GM12878 (cell line): ENCODE data around the gene ECI1. TPM values are rescaled to one million over a fixed set of nuclear protein-coding genes. Genes with fewer than 3 reads are reported as not detected.

Experiments used
- ATAC-seq: fragments of 200-7000 bp; cut with Tn5 transposase; 3 replicates; pipeline ENCODE4 v1.9.1; 2020; ENCODE audit warnings: mild to moderate bottlenecking, moderate library complexity
- Bru-seq: library from RNA; stranded (reverse); fragments of 400-500 nt; gene quantifications from one replicate; lab custom pipeline; 2021; lab: Mats Ljungman, UMichigan
- BruChase-seq, 2 experiments: library from RNA; stranded (reverse); fragments of 400-500 nt; gene quantifications; one replicate each; lab custom pipeline; 2021; lab: Mats Ljungman, UMichigan
- BruUV-seq: library from RNA; stranded (reverse); fragments of 400-500 nt; replicated peaks from 2 replicates; lab custom pipeline; 2021; lab: Mats Ljungman, UMichigan
- CTCF ChIA-PET: fragments of 300-600 bp; sonication (Branson Sonifier 250); formaldehyde crosslinking; extraction: SDS; loops from one replicate; lab custom pipeline; 2021; ENCODE audit warnings: inconsistent platforms; lab: Yijun Ruan, JAX
- POLR2A ChIA-PET: fragments of 350-600 bp; formaldehyde crosslinking; extraction: SDS; loops from one replicate; lab custom pipeline; 2021; ENCODE audit warnings: inconsistent platforms; lab: Charles Lee
- RAD21 ChIA-PET: fragments of 300-600 bp; sonication (Branson Sonifier 250); formaldehyde crosslinking; loops from one replicate; lab custom pipeline; 2023; ENCODE audit warnings: antibody characterized with exemption; ENCODE audit not compliant: unreplicated experiment; lab: Charles Lee
- SMC1A ChIA-PET: fragments of 300-600 bp; sonication (Branson Sonifier 250); formaldehyde crosslinking; loops from one replicate; lab custom pipeline; 2023; ENCODE audit not compliant: unreplicated experiment, uncharacterized antibody; lab: Charles Lee
- DNase-seq: peaks from one replicate; pipeline ENCODE4 v3.0.0-alpha.2; 2011; ENCODE audit warnings: low read depth, low spot score
- FAIRE-seq: peaks from 3 replicates; lab custom pipeline; 2011; peaks lifted over from hg19 to GRCh38; lab: Jason Lieb, UNC
- H2AFZ ChIP-seq: 2 replicates; pipeline ENCODE4 v1.6.0; 2011; ENCODE audit warnings: low read depth, low read length, control low read depth; ENCODE audit not compliant: control insufficient read depth
- H3K27ac ChIP-seq: 2 replicates; pipeline ENCODE4 v1.5.1; 2011; ENCODE audit warnings: control low read depth; ENCODE audit not compliant: control insufficient read depth, insufficient read depth
- H3K27me3 ChIP-seq, 2 experiments: replicated peaks in 1 of 2; 2 replicates each; pipeline versions ENCODE4 v1.6.0 to v1.6.1; 2011; ENCODE audit warnings: low read length in 1 of 2; ENCODE audit not compliant: control insufficient read depth in 2 of 2, insufficient read depth in 2 of 2
- H3K36me3 ChIP-seq, 2 experiments: 2 replicates each; pipeline ENCODE4 v1.5.1; 2011; ENCODE audit warnings: low read length in 1 of 2; ENCODE audit not compliant: control insufficient read depth in 2 of 2, insufficient read depth in 2 of 2
- H3K4me1 ChIP-seq: 2 replicates; pipeline ENCODE4 v1.6.1; 2011; ENCODE audit warnings: mild to moderate bottlenecking, low read length, moderate library complexity, mixed read lengths; ENCODE audit not compliant: control insufficient read depth, insufficient read depth
- H3K4me2 ChIP-seq: 2 replicates; pipeline ENCODE4 v1.6.0; 2011; ENCODE audit warnings: control low read depth; ENCODE audit not compliant: control insufficient read depth, insufficient read depth
- H3K4me3 ChIP-seq: fragments of 200-600 bp; sonication (generic); 2 replicates; pipeline ENCODE4 v1.5.1; 2016
- H3K79me2 ChIP-seq: 2 replicates; pipeline ENCODE4 v1.6.0; 2011; ENCODE audit warnings: low read length; ENCODE audit not compliant: control insufficient read depth, insufficient read depth
- H3K9ac ChIP-seq: 2 replicates; pipeline ENCODE4 v1.8.0; 2011; ENCODE audit warnings: low read length, control low read depth, mixed read lengths; ENCODE audit not compliant: control insufficient read depth, insufficient read depth
- H3K9me3 ChIP-seq: replicated peaks from 3 replicates; pipeline ENCODE4 v1.5.1; 2011; ENCODE audit warnings: mild to moderate bottlenecking, low read length; ENCODE audit not compliant: control insufficient read depth, insufficient read depth
- H4K20me1 ChIP-seq: 2 replicates; pipeline ENCODE4 v1.6.0; 2011; ENCODE audit not compliant: control insufficient read depth, insufficient read depth
- CBFB ChIP-seq: IDR thresholded peaks from 2 replicates; pipeline ENCODE4 v1.6.1; 2016; ENCODE audit warnings: antibody characterized with exemption, low read depth
- CHD4 ChIP-seq: fragments of 200-600 bp; sonication (generic); IDR thresholded peaks from 2 replicates; pipeline ENCODE4 v1.6.1; 2016; ENCODE audit warnings: mild to moderate bottlenecking
- CREB1 ChIP-seq: IDR thresholded peaks from 2 replicates; pipeline ENCODE4 v1.6.1; 2012; ENCODE audit warnings: low read depth, mild to moderate bottlenecking, inconsistent platforms
- KAT2A ChIP-seq: conservative IDR thresholded peaks from 2 replicates; pipeline ENCODE4 v1.6.1; 2011; ENCODE audit warnings: low read depth, low read length; ENCODE audit not compliant: control insufficient read depth
- MTA3 ChIP-seq: IDR thresholded peaks from 2 replicates; pipeline ENCODE4 v1.6.1; 2012; ENCODE audit warnings: low read length, inconsistent platforms, borderline replicate concordance
- RELB ChIP-seq: fragments of 450-650 bp; IDR thresholded peaks from 2 replicates; pipeline ENCODE4 v1.6.1; 2017; ENCODE audit warnings: low read depth, mild to moderate bottlenecking, moderate library complexity
- ZNF217 ChIP-seq: fragments of 450-650 bp; IDR thresholded peaks from 2 replicates; pipeline ENCODE4 v1.6.1; 2017; ENCODE audit warnings: antibody characterized with exemption, mild to moderate bottlenecking
- WGBS: methylation state at CpG from one replicate; pipeline ENCODE4 v1.1.6; 2016; ENCODE audit warnings: low lambda C conversion rate; ENCODE audit not compliant: insufficient replicate concordance, insufficient coverage; ENCODE audit errors: missing lambda C conversion rate; 5-methylcytosine and 5-hydroxymethylcytosine counted together
- in situ Hi-C: fragments of 300-500 bp; cut with MboI; formaldehyde crosslinking; loops from 9 replicates; pipeline ENCODE4 v1.14.3; 2018; ENCODE audit warnings: mixed read lengths
- intact Hi-C: fragments of 100-400 bp; cut with micrococcal nuclease; formaldehyde crosslinking; loops from one replicate; pipeline ENCODE4 v1.14.2; 2022; ENCODE audit not compliant: unreplicated experiment
- long read RNA-seq, 2 experiments: library from polyadenylated mRNA; unstranded; transcript quantifications; one replicate each; pipeline ENCODE4 v2.0.0, GENCODE V29; 2019 to 2020
- polyA minus RNA-seq, 3 experiments: library from RNA; depleted of rRNA, polyadenylated mRNA; stranded (reverse); fragments of >200 nt; gene quantifications; 2 replicates each; pipeline ENCODE4 v1.2.3, GENCODE V29; 2011
- polyA plus RNA-seq, 11 experiments: library from polyadenylated mRNA; depleted of rRNA in 4 of 11; unstranded in 6 of 11; stranded (reverse) in 5 of 11; fragments of >200 nt; fragmentation: Nextera tagmentation in 4 of 11; fragmentation: Illumina TruSeq in 1 of 11; extraction: Ambion mirVana in 4 of 11; extraction: Trizol in 1 of 11; gene quantifications; 1 replicate in 1 of 11; 2 replicates in 10 of 11; pipeline versions ENCODE4 v1.2.1 to v1.2.3, GENCODE V29; 2011 to 2016; ENCODE audit warnings: inconsistent platforms in 2 of 11, missing spikeins in 2 of 11, low read depth in 1 of 11
- total RNA-seq, 4 experiments: library from RNA; depleted of rRNA in 3 of 4; stranded (reverse); fragments of >200 nt in 3 of 4; fragmentation: Illumina TruSeq in 1 of 4; extraction: Trizol in 1 of 4; gene quantifications; 2 replicates each; pipeline versions ENCODE4 v1.2.1 to v1.2.3, GENCODE V29; 2013 to 2021
- TF ChIP-seq, protein P1 (sequence below): fragments of 450-650 bp; IDR thresholded peaks from 2 replicates; pipeline ENCODE4 v1.6.1; 2016; ENCODE audit warnings: mild to moderate bottlenecking
- TF ChIP-seq, protein P2 (sequence below): IDR thresholded peaks from 2 replicates; pipeline ENCODE4 v1.6.1; 2012; ENCODE audit warnings: low read depth, low read length, improper control_type of control experiment
- TF ChIP-seq, protein P3 (sequence below): IDR thresholded peaks from 2 replicates; pipeline ENCODE4 v1.6.1; 2011; ENCODE audit warnings: mild to moderate bottlenecking, low read depth, low read length, moderate library complexity; ENCODE audit not compliant: insufficient replicate concordance

Gene ECI1, protein sequence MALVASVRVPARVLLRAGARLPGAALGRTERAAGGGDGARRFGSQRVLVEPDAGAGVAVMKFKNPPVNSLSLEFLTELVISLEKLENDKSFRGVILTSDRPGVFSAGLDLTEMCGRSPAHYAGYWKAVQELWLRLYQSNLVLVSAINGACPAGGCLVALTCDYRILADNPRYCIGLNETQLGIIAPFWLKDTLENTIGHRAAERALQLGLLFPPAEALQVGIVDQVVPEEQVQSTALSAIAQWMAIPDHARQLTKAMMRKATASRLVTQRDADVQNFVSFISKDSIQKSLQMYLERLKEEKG
- 37.8 and 39.2 TPM in 2 replicates for total RNA-seq (2013; cell fraction: nucleolus; rRNA removed)
- total RNA-seq (2014; rRNA removed) (40.3 and 55.7 TPM in 2 replicates), total RNA-seq (2014; rRNA removed; fragmentation: Illumina TruSeq; extraction: Trizol) (12.7 and 13.5 TPM in 2 replicates), total RNA-seq (2021) (61.0 and 62.1 TPM in 2 replicates), polyA plus RNA-seq (2011; rRNA removed) (18.1 and 35.8 TPM in 2 replicates), polyA plus RNA-seq (2014; fragmentation: Illumina TruSeq; extraction: Trizol) (1.7 and 7.2 TPM in 2 replicates), polyA plus RNA-seq (2014; fragmentation: Nextera tagmentation; extraction: Ambion mirVana) (10 to 100 TPM in 1 of 2 experiments, 1 to 10 TPM in 1; 2.2 to 13.8 TPM), polyA plus RNA-seq (2014; rRNA removed) (65.2 and 71.9 TPM in 2 replicates), polyA plus RNA-seq (2016; fragmentation: Nextera tagmentation; extraction: Ambion mirVana) (10 to 100 TPM; 12.7 to 82.1 TPM), polyA minus RNA-seq (2011; rRNA and poly(A)+ RNA removed) (6.6 and 22.3 TPM in 2 replicates), Bru-seq, nascent RNA (percentile 71 among the genes with signal in this experiment), BruChase-seq, experiment 1, labeled RNA remaining after a 6-hour chase (percentile 71 among the genes with signal in this experiment), BruChase-seq, experiment 2, labeled RNA remaining after a 2-hour chase (percentile 66 among the genes with signal in this experiment)
- 7.1 TPM for polyA plus RNA-seq (2011; ENCODE audit: low read depth)
- polyA plus RNA-seq (2011; cell fraction: cytosol; rRNA removed) = 51.3 and 89.5 TPM in 2 replicates
- polyA plus RNA-seq (2011; cell fraction: nucleus; rRNA removed) = 55.2 and 55.6 TPM in 2 replicates
- 32.4 and 36.2 TPM in 2 replicates for polyA plus RNA-seq (2012)
- polyA minus RNA-seq (2011; cell fraction: cytosol; rRNA and poly(A)+ RNA removed) = 14.2 and 17.0 TPM in 2 replicates
- 11.7 and 20.1 TPM in 2 replicates for polyA minus RNA-seq (2011; cell fraction: nucleus; rRNA and poly(A)+ RNA removed)
- long read RNA-seq, experiment 1, partial matches to known transcripts = 0 of 4 reads
- long read RNA-seq, experiment 1, other reads (novel, unspliced or antisense) = 0 of 4 reads
- long read RNA-seq, experiment 2, partial matches to known transcripts = 3 of 4 reads
- long read RNA-seq, experiment 2, other reads (novel, unspliced or antisense) = 1 of 4 reads

- Histone ChIP-seq H4K20me1 (no peaks in the 10 kb centered on the region), H3K36me3 (peaks cover 10 to 17% of the 10 kb centered on the region in 2 experiments; a peak in 3 of 4 replicates), H3K79me2 (peaks cover 13% of the 10 kb centered on the region), H2AFZ (peak within 1 kb of the TSS; percentile 69), H3K4me2 (peak within 1 kb of the TSS; percentile 94), H3K9ac (peak within 1 kb of the TSS; percentile 80), H3K9me3 (no peaks in the 10 kb centered on the region), H3K27me3 (no peaks in the 10 kb centered on the region), H3K27ac (peak within 1 kb of the TSS; percentile 76), H3K4me3 (peak within 1 kb of the TSS; percentile 84), H3K4me1 (peaks cover 13% of the 10 kb centered on the region)
- in situ Hi-C loops = no loop called here
- POLR2A ChIA-PET = interaction anchor here (0.8 to 2.5 kb wide), 10 partner anchors 12 to 281 kb away, joined by 3 to 9 read pairs (median 4); partner anchors contain the start of genes CCNF, PGP and TRAF7
- WGBS = 5% methylated on average over 76 of the region's 88 CpGs
- RAD21 ChIA-PET = interaction anchor here (0.6 to 2.7 kb wide), 12 partner anchors 18 to 250 kb away, joined by 3 to 14 read pairs (median 4); partner anchors contain the start of genes PGP, PKD1 and TRAF7
- CTCF ChIA-PET = interaction anchor here (0.6 to 2.5 kb wide), 19 partner anchors 12 to 288 kb away, joined by 3 to 14 read pairs (median 3); partner anchors contain the start of genes ABCA3, CCNF and E4F1
- DNase-seq (peak; percentile 62), FAIRE-seq (peak; percentile 95), ATAC-seq (peak; percentile 97)
- SMC1A ChIA-PET = interaction anchor here (0.5 to 1.9 kb wide), 12 partner anchors 10 to 287 kb away, joined by 3 to 6 read pairs (median 4); partner anchors contain the start of gene TRAF7
- intact Hi-C loops = loop anchor here (2.0 to 5.0 kb wide), 2 partner anchors 29 to 44 kb away; partner anchors contain the start of genes E4F1 and MLST8
- no TSS peak for BruUV-seq
- TF ChIP-seq RELB = no peak
- TF ChIP-seq CBFB = peak; percentile 83; the same call in 1 of the 2 replicates
- TF ChIP-seq CHD4 = no peak
- TF ChIP-seq KAT2A = no peak
- TF ChIP-seq, protein P1, sequence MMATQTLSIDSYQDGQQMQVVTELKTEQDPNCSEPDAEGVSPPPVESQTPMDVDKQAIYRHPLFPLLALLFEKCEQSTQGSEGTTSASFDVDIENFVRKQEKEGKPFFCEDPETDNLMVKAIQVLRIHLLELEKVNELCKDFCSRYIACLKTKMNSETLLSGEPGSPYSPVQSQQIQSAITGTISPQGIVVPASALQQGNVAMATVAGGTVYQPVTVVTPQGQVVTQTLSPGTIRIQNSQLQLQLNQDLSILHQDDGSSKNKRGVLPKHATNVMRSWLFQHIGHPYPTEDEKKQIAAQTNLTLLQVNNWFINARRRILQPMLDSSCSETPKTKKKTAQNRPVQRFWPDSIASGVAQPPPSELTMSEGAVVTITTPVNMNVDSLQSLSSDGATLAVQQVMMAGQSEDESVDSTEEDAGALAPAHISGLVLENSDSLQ = no peak
- TF ChIP-seq, protein P2, sequence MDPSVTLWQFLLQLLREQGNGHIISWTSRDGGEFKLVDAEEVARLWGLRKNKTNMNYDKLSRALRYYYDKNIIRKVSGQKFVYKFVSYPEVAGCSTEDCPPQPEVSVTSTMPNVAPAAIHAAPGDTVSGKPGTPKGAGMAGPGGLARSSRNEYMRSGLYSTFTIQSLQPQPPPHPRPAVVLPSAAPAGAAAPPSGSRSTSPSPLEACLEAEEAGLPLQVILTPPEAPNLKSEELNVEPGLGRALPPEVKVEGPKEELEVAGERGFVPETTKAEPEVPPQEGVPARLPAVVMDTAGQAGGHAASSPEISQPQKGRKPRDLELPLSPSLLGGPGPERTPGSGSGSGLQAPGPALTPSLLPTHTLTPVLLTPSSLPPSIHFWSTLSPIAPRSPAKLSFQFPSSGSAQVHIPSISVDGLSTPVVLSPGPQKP = no peak
- no peak; the same call in 1 of the 2 replicates for TF ChIP-seq MTA3
- no peak for TF ChIP-seq CREB1
- TF ChIP-seq ZNF217 = peak; percentile 56; the same call in 1 of the 2 replicates
- TF ChIP-seq, protein P3, sequence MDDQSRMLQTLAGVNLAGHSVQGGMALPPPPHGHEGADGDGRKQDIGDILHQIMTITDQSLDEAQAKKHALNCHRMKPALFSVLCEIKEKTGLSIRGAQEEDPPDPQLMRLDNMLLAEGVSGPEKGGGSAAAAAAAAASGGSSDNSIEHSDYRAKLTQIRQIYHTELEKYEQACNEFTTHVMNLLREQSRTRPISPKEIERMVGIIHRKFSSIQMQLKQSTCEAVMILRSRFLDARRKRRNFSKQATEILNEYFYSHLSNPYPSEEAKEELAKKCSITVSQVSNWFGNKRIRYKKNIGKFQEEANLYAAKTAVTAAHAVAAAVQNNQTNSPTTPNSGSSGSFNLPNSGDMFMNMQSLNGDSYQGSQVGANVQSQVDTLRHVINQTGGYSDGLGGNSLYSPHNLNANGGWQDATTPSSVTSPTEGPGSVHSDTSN = peak; percentile 8
Observed at GRCh38 chr16:2251296-2252111, at the start of gene ECI1. TSS of gene ECI1 (minus strand) at chr16:2251587. CDS start at chr16:2251566, 21 bp downstream.
